ENCODE results near the gene CAMSAP3.

Gene CAMSAP3

DNA sequence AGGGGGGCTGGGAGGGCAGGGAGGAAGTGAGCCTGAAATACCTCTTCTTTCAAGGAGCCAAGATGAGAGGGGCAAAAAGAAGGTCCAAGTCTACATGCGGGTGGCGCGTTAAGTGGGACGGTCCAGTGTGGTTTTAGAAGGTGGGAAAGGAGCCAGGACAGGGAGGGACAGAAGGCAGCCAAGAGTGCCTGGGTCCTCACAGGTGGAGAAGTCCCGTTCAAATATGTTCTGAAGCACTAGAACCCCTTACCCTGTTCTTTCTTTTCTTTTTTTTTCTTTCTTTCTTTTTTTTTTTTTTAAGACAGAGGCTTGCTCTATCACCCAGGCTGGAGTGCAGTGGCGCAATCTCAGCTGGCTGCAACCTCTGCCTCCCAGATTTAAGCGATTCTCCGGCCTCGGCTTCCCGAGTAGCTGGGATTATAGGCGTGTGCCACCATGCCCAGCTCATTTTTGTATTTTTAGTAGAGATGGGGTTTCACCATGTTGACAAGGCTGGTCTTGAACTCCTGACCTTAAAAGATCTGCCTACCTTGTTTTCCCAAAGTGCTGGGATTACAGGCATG, 7.4 kb downstream of the CAMSAP3 start:
- no peaks in the 10 kb centered on the region for H3K4me1 Mint-ChIP-seq
- H3K4me3 Mint-ChIP-seq, result no peak overlapping the region
- no peaks in the 10 kb centered on the region for H3K9me3 Mint-ChIP-seq
- peaks cover 11% of the 10 kb centered on the region for H3K27me3 Mint-ChIP-seq
- H3K27ac Mint-ChIP-seq, result no peak overlapping the region
- no peaks in the 10 kb centered on the region for H3K36me3 Mint-ChIP-seq

DNA sequence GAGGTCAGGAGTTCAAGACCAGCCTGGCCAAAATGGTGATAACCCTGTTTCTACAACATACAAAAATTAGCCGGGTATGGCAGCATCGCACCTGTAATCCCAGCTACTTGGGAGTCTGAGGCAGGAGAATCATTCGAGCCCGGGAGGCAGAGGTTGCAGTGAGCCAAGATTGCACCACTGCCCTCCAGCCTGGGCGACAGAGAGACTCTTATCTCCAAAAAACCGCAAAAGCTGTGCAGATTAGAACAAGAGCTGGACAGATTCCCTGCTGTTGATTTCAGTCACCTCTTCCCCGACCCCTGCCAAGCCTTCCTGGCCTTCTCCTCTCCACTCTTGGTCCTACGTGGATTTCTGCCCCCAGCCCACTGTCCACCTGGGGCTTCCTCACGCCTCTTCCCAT, 8.3 kb downstream of the CAMSAP3 start:
- Mint-ChIP-seq H3K9me3 (no peaks in the 10 kb centered on the region), H3K4me1 (no peaks in the 10 kb centered on the region), H3K27me3 (peaks cover 6% of the 10 kb centered on the region), H3K4me3 (no peak overlapping the region), H3K27ac (no peak overlapping the region), H3K36me3 (no peaks in the 10 kb centered on the region)

DNA sequence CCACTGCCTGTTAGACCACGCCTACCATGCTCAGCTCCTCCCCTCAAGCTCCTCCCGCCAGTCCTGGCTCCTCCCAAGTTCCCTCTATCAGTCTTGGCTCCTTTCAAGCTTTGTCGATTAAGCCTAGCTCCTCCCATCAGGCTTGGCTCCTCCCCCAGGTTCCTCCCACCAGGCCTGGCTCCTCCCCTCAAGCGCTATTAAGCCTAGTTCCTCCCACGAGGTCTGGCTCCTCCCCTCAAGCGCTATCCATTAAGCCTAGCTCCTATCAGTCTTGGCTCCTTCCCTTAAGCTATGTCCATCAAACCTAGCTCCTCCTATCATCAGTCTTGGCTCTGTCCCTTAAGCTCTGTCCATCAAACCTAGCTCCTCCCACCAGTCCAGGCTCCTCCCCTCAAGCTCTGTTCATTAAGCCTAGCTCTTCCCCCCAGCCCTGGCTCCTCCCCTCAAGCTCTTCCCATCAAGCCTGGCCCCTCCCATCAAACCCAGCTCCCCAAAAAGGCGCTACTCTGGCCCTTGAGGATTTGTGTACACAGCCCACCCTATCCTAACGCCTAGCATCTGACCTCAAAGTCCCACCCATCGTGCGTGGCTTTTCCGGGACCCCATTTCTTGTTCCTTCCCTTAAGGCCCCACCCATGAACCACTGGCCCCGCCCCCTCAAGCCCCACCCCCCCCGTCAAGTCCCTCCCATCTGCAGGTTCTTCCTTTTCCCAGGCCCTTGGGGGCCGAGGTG, 10.0 kb downstream of the CAMSAP3 start:
- H3K36me3 Mint-ChIP-seq, result no peaks in the 10 kb centered on the region
- no peaks in the 10 kb centered on the region for H3K9me3 Mint-ChIP-seq
- no peaks in the 10 kb centered on the region for H3K4me1 Mint-ChIP-seq
- H3K27me3 Mint-ChIP-seq, result peaks cover 6% of the 10 kb centered on the region
- H3K4me3 Mint-ChIP-seq, result no peak overlapping the region
- H3K27ac Mint-ChIP-seq, result peak overlapping the region; percentile 62

DNA sequence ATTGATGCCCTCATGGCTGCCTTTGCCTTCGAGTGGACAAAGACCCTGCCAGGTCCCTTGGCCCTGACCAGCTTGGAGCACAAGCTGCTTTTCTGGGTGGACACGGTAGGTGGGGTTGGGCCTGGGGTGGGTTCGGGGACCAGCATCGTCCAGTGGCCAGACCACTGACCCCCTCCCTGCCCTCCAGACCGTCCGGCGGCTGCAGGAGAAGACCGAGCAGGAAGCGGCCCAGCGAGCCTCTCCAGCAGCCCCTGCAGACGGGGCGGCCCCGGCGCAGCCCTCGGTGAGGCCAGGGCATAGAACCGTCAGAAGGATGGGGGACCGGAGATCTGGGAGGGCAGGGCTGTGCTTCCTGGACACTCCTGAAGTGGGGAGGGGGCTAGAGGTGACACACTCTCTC, 10.6 kb downstream of the CAMSAP3 start:
- H3K4me3 Mint-ChIP-seq, result no peak overlapping the region

DNA sequence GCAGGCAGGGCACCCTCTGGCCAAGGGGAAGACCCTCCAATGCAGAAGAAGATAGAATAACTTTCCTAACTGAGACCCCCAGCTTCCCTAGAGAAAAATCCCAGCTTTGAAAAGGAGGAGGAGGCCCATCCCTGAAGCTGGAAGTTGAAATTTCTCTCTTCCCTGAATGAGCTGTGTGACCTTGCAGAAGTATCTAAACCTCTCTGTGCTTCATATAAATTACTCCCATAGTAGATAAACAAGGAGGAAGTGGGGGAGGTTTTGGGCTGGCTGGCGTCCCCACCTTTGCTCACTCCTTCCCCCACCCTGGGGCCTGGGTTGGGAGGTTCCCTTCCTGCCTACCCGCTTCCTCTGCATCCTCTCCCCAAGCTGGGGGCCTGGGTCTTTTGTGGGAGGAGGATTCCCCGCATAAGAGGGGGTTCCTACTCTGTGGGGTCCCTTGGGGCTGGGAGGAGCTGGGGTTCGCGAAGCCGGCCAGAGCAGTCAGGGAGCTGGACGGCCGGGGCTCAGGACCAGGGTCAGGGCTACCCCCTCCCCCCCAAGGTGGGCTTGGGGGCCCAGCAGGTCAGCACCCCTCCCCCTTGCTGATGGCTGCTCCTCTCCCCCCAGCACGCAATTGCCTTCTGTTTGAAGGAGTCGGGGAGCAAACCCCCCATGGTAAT, 11.7 kb downstream of the CAMSAP3 start:
- Mint-ChIP-seq H3K27me3 (peaks cover 4% of the 10 kb centered on the region), H3K4me1 (no peaks in the 10 kb centered on the region), H3K9me3 (no peaks in the 10 kb centered on the region)

More for the DNA sequence above, 10.6 kb downstream of the CAMSAP3 start:
- Mint-ChIP-seq H3K36me3 (no peaks in the 10 kb centered on the region), H3K27ac (no peak overlapping the region), H3K9me3 (no peaks in the 10 kb centered on the region), H3K27me3 (peaks cover 6% of the 10 kb centered on the region), H3K4me1 (no peaks in the 10 kb centered on the region)

DNA sequence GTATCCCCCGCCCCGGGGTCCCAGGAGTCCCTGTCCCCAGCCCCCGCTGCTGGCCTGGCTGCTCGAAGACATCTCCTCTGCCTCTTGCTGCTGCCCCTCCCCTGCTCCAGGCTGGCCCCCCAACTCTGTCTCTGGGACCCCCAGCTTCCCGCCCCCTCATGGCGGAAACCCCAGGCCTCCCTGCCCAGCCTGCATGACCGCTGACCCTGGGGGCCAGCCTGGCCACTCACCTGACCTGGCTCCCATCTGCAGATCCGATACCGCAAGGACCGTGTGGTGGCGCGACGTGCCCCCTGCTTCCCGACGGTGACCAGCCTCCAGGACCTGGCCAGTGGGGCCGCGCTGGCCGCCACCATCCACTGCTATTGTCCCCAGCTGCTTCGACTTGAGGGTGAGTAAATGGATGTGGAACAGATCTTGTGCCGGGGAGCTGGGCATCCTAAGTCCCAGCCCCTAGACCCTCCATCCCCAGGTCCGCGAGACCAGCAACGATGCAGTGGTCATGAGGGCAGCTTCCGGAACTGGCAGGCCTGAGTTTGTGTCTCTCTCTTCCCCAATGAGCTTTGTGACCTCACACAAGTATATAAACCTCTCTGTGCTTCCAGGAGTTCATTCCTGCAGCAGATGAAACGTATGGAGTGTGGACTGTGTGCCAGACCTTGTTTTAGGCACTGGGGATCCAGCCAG, 12.4 kb downstream of the CAMSAP3 start:
- no peaks in the 10 kb centered on the region for H3K4me1 Mint-ChIP-seq

More for the DNA sequence above, 11.7 kb downstream of the CAMSAP3 start:
- H3K27ac Mint-ChIP-seq, result no peak overlapping the region
- no peak overlapping the region for H3K4me3 Mint-ChIP-seq
- no peaks in the 10 kb centered on the region for H3K36me3 Mint-ChIP-seq

DNA sequence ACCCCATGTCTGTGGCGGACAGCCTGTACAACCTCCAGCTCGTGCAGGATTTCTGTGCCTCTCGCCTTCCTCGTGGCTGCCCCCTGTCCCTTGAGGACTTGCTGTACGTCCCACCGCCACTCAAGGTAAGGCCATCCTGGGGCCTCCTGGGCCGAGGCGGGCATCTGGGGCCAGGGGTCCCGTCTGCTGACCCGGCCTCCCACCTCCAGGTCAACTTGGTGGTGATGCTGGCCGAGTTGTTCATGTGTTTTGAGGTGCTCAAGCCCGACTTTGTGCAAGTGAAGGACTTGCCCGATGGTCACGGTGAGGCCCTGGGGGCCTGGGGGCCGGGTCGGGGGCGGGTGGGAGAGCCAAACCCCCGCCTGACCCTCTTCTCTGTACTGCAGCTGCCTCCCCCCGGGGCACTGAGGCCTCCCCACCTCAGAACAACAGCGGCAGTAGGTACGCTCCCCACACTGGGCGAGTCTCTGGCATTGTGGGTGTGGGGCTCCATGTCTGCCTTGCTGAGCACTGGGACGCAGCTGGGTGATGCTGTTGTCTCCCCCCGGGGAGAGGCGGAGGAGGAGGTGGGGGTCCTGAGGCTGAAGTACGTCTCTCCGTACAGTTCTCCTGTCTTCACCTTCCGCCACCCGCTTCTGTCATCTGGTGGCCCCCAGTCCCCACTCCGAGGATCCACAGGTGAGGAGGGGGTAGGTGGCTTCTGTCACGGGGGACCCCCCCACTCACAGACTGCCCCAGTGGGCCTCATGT, 15.0 kb downstream of the CAMSAP3 start:
- Mint-ChIP-seq H3K9me3 (no peaks in the 10 kb centered on the region), H3K36me3 (no peaks in the 10 kb centered on the region), H3K4me1 (no peaks in the 10 kb centered on the region), H3K27me3 (no peaks in the 10 kb centered on the region), H3K4me3 (no peak overlapping the region), H3K27ac (no peak overlapping the region)

More for the DNA sequence above, 12.4 kb downstream of the CAMSAP3 start:
- no peak overlapping the region for H3K4me3 Mint-ChIP-seq
- no peaks in the 10 kb centered on the region for H3K36me3 Mint-ChIP-seq
- H3K27ac Mint-ChIP-seq, result no peak overlapping the region
- H3K27me3 Mint-ChIP-seq, result peaks cover 4% of the 10 kb centered on the region
- H3K9me3 Mint-ChIP-seq, result no peaks in the 10 kb centered on the region

DNA sequence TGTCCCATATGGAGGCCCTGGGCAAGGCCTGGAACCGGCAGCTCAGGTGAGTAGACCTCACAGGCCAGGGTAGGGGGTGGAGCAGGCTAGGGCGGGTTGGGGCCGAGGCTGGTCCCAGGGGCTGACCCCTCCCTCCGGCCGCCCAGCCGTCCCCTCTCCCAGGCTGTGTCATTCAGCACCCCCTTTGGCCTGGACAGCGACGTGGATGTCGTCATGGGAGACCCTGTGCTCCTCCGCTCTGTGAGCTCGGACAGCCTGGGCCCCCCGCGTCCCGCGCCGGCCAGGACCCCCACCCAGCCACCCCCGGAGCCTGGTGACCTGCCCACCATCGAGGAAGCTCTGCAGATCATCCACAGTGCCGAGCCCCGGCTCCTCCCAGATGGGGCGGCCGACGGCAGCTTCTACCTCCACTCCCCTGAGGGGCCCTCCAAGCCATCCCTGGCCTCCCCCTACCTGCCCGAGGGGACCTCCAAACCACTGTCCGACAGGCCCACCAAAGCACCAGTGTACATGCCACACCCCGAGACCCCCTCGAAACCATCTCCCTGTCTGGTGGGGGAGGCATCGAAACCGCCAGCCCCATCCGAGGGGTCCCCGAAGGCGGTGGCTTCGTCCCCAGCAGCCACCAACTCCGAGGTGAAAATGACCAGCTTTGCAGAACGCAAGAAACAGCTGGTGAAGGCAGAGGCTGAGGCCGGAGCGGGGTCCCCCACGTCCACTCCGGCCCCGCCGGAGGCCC, 16.0 kb downstream of the CAMSAP3 start:
- no peaks in the 10 kb centered on the region for H3K4me1 Mint-ChIP-seq
- H3K36me3 Mint-ChIP-seq, result no peaks in the 10 kb centered on the region
- H3K4me3 Mint-ChIP-seq, result no peak overlapping the region
- H3K27me3 Mint-ChIP-seq, result no peaks in the 10 kb centered on the region
- H3K27ac Mint-ChIP-seq, result no peak overlapping the region
- H3K9me3 Mint-ChIP-seq, result no peaks in the 10 kb centered on the region

DNA sequence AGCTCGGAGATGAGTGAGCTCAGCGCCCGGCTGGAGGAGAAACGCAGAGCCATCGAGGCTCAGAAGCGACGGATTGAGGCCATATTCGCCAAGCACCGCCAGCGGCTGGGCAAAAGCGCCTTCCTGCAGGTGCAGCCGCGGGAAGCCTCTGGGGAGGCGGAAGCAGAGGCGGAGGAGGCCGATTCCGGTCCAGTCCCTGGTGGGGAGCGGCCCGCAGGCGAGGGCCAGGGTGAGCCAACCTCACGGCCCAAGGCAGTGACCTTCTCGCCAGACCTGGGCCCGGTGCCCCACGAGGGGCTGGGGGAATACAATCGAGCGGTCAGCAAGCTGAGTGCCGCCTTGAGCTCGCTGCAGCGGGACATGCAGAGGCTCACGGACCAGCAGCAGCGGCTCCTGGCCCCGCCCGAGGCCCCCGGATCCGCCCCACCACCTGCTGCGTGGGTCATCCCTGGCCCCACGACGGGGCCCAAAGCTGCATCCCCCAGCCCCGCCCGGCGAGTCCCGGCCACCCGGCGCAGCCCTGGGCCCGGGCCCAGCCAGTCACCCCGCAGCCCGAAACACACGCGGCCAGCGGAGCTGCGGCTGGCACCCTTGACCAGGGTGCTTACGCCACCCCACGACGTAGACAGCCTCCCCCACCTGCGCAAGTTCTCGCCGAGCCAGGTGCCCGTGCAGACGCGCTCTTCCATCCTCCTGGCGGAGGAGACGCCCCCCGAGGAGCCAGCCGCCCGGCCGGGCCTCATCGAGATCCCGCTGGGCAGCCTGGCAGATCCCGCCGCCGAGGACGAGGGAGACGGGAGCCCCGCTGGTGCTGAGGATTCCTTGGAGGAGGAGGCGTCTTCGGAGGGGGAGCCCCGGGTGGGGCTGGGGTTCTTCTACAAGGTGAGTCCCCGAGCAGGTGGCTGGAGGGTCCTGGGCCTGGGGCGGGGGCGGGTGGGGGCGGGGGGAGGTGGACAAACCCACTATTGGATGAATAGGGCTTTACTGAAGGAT, 16.9 kb downstream of the CAMSAP3 start:
- Mint-ChIP-seq H3K4me1 (no peaks in the 10 kb centered on the region), H3K27me3 (no peaks in the 10 kb centered on the region), H3K36me3 (no peaks in the 10 kb centered on the region), H3K4me3 (no peak overlapping the region), H3K27ac (no peak overlapping the region), H3K9me3 (no peaks in the 10 kb centered on the region)

DNA sequence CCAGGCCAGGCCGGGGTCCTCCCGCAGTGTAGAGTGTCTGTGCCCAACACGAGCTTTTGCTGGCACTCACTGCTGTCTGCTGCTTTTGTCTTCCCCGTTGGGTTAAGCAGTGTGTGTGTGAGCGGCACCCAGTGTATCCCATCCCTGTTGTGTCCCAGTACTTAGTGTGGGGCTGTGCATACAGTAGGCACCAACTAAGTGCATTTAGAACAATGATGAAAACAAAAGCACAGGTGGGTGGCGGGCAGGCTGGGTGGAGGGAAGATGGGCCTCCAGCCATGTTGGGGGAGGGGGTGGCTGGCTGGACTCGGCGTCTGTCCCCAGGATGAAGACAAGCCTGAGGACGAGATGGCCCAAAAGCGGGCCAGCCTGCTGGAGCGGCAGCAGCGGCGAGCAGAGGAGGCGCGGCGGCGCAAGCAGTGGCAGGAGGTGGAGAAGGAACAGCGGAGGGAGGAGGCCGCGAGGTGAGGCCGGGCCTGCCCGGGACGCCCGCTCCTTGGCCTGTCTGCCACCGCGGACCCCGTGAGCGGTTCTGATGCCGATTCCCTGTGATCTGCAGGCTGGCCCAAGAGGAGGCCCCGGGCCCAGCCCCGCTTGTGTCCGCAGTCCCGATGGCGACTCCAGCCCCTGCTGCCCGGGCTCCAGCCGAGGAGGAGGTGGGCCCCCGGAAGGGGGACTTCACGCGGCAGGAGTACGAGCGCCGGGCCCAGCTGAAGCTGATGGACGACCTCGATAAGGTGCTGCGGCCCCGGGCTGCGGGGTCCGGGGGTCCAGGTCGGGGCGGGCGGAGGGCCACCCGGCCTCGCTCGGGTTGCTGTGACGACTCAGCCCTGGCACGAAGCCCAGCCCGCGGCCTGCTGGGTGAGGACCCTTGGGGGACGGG, 19.4 kb downstream of the CAMSAP3 start:
- H3K9me3 Mint-ChIP-seq, result no peaks in the 10 kb centered on the region
- no peaks in the 10 kb centered on the region for H3K4me1 Mint-ChIP-seq
- no peaks in the 10 kb centered on the region for H3K27me3 Mint-ChIP-seq
- H3K4me3 Mint-ChIP-seq, result no peak overlapping the region
- no peak overlapping the region for H3K27ac Mint-ChIP-seq
- H3K36me3 Mint-ChIP-seq, result peaks cover 9% of the 10 kb centered on the region

DNA sequence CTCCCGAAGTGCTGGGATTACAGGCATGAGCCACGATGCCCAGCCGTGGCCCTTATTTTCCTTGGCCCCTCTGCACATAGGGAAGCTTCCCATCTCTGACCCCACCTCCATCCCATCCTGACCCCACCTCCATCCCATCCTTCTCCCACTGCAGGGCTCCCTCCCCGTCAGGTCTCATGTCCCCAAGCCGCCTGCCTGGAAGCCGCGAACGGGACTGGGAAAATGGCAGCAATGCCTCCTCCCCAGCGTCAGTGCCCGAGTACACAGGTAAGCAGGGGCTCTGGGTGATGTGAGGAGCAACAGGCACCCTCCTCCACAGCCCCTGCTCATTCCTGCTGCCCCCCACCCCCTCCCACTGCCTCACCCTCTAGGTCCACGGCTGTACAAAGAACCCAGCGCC, 21.5 kb downstream of the CAMSAP3 start:
- no peaks in the 10 kb centered on the region for H3K4me1 Mint-ChIP-seq
- no peak overlapping the region for H3K4me3 Mint-ChIP-seq
- H3K27ac Mint-ChIP-seq, result no peak overlapping the region
- H3K27me3 Mint-ChIP-seq, result no peaks in the 10 kb centered on the region
- no peaks in the 10 kb centered on the region for H3K9me3 Mint-ChIP-seq
- H3K36me3 Mint-ChIP-seq, result peaks cover 9% of the 10 kb centered on the region

DNA sequence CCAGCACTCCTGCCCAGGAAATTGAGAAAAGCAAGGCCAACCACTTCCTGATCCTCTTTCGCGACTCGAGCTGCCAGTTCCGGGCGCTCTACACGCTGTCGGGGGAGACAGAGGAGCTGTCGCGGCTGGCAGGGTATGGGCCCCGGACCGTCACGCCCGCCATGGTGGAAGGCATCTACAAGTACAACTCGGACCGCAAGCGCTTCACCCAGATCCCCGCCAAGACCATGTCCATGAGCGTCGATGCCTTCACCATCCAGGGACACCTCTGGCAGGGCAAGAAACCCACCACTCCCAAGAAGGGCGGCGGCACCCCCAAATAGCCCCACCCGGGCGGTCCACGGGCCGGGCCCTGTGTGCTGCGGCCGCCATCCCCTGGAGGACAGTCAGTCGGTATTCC, 22.1 kb downstream of the CAMSAP3 start:
- Mint-ChIP-seq H3K4me3 (no peak overlapping the region), H3K36me3 (peaks cover 9% of the 10 kb centered on the region), H3K4me1 (no peaks in the 10 kb centered on the region), H3K27ac (no peak overlapping the region), H3K27me3 (no peaks in the 10 kb centered on the region), H3K9me3 (no peaks in the 10 kb centered on the region)

DNA sequence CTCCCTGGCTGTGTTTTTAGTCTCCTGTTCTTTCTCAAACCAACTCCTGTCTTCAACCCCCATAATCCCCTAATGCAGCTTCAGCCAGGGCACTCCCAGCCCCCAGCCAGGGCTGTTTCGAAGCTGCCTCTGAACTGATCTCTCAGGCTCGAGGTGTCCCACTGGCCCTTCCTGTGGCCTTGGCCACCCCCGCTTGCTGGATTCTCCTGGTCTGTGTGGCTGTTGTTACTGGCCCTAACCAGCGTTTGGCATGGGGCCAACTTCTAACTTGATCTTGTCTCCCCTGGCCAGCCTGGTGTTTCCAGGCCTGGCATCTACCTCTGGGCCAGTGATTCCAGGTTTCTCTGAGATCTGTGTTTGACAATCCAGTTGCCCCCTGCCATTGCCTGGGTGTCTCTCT, 22.7 kb downstream of the CAMSAP3 start:
- Mint-ChIP-seq H3K4me3 (no peak overlapping the region), H3K27ac (peak overlapping the region; percentile 43), H3K4me1 (peaks cover 4% of the 10 kb centered on the region), H3K27me3 (no peaks in the 10 kb centered on the region), H3K9me3 (no peaks in the 10 kb centered on the region), H3K36me3 (peaks cover 14% of the 10 kb centered on the region)

Data from activated naive CD4-positive, alpha-beta T cell treated with anti-CD3 and anti-CD28 coated beads, Interleukin-2, amount 50 U/mL, for 24 hours (primary cell).